D721Med (cell line): ENCODE measurements around the gene ARHGEF11.

Source experiments
- DNase-seq: peaks from one replicate; pipeline ENCODE4 v3.0.0; 2011; ENCODE audit warnings: low spot score; ENCODE audit not compliant: insufficient read length
- FAIRE-seq: peaks from 2 replicates; lab custom pipeline; 2011; peaks lifted over from hg19 to GRCh38; lab: Jason Lieb, UNC
- CTCF ChIP-seq: IDR thresholded peaks from 2 replicates; pipeline ENCODE4 v1.5.1; 2012; ENCODE audit warnings: mild to moderate bottlenecking, control low read depth; ENCODE audit not compliant: insufficient read depth; ENCODE audit errors: missing control alignments

Gene ARHGEF11

GRCh38 chr1:156913809-156914387, 131.6 kb downstream of the ARHGEF11 start:
- FAIRE-seq: no peak
- no peak for DNase-seq

GRCh38 chr1:156912861-156913808, 132.4 kb downstream of the ARHGEF11 start:
- no peak for TF ChIP-seq CTCF
- no peak for FAIRE-seq
- DNase-seq: no peak

More at GRCh38 chr1:156913809-156914387, 131.6 kb downstream of the ARHGEF11 start:
- no peak for TF ChIP-seq CTCF

- TF ChIP-seq CTCF: no peak
- no peak for DNase-seq
- FAIRE-seq: no peak
Measured at GRCh38 chr1:156912310-156912709, 133.2 kb downstream of the ARHGEF11 start.

DNA sequence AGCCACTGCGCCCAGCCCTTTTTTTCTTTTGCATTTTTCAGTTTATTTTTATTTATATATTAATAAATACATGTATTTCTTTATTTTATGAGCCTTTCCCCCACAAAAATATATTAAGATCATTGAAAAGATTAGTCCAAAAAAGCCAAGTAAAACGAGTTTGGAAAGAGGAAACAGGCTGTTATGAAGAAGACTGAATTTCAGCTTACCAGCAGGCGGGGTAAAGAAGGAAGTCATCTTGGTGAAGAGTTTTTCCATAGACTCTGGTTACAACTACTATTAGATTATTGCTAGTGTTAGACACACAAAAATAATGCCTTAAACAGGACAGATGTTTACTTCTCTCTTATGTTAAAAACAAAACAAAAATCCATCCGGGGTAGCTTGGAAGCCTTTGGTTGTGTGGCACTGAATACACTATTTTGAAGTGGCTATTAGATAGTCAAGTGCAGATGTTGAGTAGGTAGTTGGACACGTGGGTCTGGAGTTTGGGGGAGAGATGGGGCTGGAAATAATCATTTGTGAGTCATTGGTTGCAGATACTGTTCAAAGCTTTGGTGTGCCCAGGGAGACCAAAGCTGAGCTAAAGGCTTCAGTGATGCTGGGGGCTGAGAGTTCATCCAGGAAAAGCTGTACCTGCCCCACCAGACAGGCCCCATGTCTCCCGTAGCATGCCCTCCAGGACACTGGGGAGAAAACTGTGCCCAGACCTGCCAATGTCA, 133.8 kb downstream of the ARHGEF11 start:
- no peak for TF ChIP-seq CTCF
- FAIRE-seq (no peak), DNase-seq (no peak)

DNA sequence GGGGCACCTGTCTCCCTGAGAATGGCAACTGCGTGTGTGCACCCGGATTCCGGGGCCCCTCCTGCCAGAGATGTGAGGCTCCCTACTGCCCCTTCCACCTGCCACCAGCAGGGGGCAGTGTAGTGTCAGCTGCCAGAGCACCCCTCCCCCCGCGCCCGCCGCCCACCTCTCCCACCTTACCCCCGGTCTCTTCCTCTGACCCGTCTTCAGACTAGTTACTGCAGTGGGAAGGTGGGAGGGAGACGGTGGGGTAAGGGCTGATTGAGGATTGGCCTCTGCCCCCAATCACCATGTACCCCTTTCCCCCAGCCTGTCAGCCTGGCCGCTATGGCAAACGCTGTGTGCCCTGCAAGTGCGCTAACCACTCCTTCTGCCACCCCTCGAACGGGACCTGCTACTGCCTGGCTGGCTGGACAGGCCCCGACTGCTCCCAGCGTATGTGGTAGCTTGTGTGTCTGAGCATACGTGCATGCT, 135.2 kb downstream of the ARHGEF11 start:
- DNase-seq (peak; percentile 79), FAIRE-seq (no peak)
- peak; percentile 67 for TF ChIP-seq CTCF

DNA sequence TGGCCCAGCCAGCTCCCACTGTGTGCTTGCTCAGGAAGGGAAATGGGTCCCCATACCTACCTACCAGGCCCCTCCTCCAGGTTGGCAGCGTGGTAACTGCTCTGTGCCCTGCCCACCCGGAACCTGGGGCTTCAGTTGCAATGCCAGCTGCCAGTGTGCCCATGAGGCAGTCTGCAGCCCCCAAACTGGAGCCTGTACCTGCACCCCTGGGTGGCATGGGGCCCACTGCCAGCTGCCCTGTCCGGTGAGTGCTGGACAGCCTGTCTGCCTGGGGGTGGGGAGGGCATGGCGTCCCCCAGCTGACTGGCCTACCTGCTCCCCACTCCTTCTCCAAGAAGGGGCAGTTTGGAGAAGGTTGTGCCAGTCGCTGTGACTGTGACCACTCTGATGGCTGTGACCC, 135.9 kb downstream of the ARHGEF11 start:
- DNase-seq (no peak), FAIRE-seq (no peak)
- TF ChIP-seq CTCF: no peak
